GM19452 (cell line): ENCODE data around the gene SERPINB2.
"Not testable (repeated sequence)": the region's sequence is repeated elsewhere in the genome, so short reads cannot be mapped to it uniquely, and the experiment has no call there.

Experiments
- ATAC-seq: cut with Tn5 transposase; IDR thresholded peaks from one replicate; pipeline ENCODE4 v1.9.1; 2021; ENCODE audit not compliant: unreplicated experiment

Gene SERPINB2

DNA sequence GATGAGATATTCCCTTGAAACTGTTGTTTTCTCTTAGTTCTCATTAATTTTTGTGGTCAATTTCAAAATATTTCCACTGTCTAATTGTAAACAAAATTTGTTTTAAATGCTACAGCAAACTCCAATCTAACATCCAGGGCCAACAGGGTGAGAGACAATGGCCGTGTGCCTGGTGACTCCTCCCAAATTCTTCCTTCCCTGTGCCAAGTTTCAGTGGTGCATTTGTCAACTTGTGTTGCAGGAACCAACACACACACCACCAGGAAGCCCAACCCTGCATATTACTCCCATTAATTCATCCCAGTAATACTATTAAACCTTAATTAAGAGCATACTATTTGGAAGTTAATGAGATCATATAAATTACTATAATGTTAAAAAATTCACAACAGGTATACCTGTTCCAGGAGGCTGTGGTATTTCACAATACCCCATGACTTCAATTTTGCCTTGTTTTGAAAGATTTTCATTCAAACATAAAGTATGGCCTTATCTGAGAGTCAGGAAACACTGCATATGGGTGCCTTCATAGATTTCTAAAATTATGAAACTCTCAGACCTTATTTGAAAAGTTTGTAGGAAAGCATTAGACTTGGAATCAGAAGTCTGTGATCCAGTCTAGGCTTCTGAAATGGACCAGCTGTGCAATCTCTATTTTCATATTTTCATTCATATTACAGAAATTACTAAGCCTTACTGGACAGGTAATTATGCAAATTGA is 1.1 kb downstream of the SERPINB2 start:
- no peak for ATAC-seq

DNA sequence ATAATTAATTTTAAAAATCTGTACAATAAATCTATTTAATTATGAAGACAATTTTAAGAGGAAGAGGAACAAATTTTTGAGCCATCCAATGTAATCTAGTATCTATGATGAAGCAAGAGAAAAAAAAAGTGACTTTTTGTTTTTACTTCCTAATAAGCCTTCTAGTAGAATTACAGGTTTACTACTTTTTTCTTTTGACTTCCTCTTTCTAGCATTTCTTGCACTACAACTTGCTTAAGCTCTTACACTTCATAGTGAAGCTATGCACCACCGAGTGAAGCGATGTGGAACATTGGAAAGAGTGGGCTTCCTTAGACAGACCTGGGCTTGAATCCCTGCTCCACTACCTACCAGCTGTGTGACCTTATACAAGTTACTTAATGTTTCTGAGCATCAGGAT is 2.1 kb downstream of the SERPINB2 start:
- ATAC-seq, result no peak

DNA sequence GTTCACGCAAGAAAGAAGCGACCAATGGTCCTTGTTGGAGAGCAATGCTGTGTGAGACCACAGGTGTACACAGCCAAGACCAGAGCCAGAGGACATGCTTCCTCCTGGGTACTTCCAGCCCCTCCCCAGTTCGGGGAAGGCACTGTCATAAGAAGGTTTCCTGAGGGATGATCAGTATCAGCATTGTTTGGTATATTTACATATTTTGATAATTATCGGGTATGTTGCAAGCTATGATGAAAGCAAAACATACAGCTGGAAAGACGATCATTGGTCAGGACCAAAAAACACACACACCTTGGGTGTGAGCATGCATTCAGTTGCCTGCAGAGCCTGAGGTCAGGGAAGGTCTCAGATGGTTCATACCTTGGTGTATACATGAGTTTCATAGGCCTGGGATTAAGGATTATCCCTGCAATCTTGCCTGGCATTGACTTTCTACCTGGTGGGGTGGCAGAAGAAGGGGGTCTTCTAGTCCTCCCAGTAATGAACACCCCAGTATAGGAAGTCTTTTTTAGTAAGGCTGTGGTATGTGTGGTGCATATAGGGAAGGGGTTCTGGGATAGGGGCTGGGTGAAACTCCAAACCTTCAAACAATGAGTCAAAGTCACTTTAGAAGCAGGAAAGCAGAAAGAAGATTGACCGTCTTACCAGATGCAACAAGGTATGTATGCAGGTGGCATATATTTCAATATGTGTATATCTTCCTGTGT is 2.9 kb downstream of the SERPINB2 start:
- ATAC-seq, result no peak

DNA sequence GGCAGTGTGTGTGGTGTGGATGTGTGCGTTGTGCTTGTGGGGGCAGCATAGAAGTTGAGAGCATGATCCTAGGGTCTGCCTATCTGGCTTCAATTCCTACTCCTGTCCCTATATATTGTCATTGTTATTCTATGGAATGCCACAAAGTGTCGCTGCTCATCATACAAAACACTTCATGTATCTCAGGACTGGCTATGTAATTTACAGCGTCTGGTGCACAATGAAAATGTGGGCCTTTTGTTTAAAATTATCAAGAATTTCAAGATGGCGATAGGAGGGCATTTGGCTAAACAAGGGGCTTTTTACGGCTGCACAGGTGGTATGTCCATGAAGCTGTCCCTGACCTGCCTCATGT is 3.4 kb downstream of the SERPINB2 start:
- ATAC-seq, result no peak

DNA sequence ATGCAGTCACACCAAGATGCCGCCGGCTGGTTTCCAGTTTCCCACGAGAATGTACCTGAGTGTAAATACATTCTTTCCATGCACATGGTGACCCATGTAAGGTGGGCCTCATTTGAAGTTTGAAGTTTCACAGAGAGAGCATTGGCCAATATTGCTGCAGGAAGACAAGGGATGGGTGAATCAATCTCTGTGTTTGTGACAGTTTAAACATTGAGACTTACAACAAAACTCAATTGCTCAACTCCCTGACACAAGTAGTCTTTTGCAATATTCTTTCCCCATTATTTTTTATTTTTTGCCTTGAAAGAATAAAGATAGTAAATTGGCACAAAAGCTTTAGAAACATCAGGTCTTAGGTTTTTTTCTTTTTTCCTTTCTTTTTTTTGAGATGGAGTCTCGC is 5.1 kb downstream of the SERPINB2 start:
- ATAC-seq, result no peak

DNA sequence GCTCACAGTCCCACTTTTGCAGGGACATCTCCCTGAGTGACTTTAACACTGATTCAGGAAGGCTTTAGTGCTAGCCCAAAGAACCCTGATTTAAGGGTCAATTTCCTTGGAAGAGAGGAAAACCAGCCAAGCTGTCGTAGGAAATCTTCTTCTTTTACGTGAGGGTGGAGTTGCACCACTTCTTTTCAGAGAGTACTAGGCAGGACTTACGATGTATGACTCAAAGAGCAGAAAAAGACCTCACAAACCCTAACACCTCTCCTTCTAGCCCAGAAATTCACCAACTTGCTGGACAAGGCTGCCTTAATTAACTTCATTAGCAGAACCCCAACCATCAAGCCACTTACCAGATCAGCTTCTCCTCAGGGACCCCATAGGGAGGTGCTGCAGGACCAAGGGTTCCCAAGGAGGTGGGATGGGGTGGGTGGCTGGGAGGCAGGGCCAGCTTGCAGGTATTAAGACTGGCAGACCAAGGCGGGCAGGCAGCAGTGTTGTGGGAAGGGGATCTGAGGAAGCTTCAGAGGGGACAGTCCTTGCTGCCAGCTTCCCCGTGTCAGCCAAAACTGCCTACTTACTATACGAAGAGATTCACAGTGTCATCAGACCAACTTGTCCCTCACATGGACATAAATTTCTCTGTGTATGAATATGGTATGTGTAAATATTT is 6.7 kb downstream of the SERPINB2 start:
- ATAC-seq, result no peak

DNA sequence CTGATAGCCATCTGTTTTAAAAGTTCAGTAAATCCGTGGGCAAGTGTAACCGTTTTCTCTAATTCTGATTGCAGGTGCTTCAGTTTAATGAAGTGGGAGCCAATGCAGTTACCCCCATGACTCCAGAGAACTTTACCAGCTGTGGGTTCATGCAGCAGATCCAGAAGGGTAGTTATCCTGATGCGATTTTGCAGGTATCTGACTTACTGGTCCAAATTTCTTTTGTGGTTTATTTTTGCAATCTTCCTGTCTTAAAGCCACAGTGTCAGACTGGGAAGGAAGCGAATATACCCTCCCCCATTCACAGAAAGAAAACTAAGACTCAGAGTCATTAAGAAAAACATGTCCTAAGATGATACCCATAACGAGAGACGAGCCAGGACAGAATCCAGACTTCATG is 7.7 kb downstream of the SERPINB2 start:
- no peak for ATAC-seq

DNA sequence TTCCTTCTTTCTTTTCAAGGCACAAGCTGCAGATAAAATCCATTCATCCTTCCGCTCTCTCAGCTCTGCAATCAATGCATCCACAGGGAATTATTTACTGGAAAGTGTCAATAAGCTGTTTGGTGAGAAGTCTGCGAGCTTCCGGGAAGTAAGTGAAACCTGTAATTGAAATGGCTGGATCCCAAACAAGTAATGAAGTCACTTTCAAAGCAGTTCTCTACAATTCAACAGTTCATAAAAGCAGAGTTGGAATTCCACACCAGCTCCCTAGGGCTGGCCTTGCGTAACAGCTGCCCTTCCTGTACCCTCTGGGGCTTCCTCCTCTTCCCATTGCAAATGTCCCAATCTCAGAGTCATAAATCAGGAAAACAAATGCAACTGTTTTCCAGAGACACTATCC is 9.6 kb downstream of the SERPINB2 start:
- ATAC-seq, result no peak

DNA sequence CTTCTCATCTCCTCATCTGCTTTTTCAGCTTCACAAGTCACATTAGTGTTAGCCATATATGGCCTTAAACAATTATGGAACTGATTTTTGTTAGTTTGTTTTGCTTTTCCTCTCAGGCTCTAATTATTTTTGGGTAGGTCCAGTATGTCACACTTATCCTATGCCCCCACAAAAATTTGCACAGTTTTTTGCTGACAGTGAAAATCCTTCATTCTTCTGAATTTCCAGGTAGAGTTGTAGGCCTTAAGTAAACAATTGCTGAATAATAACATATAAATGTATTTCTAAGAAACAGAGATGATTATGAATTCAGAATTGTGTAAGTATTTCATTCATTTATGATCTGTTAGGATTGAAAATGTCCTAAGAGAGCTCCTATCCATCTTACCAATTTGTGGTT is 11.7 kb downstream of the SERPINB2 start:
- ATAC-seq, result no peak

DNA sequence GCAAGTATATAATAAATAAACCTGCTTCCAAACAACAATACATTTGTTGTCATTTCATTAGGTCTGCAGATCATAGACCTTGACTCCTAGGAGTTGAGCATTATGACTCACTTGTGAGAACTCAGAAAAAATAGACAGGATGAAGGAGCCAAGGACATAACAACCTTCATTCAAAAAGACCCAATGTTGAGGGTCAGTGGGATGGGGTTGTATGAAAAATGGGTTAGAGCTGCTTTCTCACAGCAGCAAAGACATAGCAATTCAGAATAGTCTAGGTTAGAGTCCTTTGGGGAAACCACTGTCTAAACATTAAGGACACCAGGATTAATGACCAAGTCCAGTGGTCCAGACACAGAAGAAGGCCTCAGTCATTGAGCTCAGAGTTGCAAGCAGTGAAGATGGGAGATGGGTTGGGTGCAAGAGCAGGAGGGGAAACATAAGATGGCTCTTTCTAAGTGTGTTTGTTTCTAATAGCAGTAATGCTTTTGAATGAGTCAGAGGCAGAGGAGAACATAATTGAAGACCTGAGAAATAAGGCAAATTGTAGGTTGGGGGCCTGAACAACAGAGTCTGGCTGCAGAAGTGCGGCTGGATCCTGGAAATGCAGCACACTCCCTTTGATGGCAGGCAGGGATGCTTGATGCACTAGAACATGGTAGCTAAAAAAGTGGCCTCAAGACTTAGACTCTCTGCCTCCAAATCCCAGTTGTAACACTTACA is 16.5 kb downstream of the SERPINB2 start:
- ATAC-seq, result no peak

DNA sequence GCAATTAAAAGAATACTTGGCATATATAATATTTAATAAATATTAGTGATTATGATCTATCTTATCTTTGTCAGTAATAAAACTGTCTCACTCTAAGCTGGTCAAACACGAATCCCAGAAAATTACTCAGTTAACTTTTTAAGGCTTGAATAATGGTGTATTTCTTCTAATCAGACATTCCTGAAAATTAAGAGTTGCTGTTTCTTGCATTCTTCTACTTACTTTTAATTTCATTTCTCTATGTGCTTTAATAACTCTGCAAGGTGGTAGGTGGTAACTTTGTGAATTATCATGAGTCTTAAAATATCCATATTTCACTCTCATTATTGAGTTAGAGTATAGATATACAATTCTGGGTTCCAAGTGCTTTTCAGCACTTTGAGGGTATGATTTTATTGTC is 17.2 kb downstream of the SERPINB2 start:
- no peak for ATAC-seq

DNA sequence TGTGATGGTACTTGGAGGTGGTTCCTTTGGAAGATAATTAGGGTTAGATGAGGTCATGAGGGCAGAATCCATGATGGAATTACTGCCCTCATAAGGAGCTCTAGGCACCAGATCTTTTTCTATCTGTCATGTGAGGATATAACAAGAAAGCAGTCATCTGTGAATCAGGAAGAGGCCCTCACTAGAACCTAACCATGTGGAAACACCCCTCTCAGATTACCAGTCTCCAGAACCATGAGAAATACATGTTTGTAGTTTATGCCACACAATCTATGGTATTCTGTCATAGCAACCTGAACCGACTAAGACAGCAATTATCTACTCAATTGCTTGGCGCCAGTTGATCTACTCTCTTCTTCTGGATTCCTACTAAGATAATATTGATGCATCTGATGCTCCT is 17.9 kb downstream of the SERPINB2 start:
- no peak for ATAC-seq

DNA sequence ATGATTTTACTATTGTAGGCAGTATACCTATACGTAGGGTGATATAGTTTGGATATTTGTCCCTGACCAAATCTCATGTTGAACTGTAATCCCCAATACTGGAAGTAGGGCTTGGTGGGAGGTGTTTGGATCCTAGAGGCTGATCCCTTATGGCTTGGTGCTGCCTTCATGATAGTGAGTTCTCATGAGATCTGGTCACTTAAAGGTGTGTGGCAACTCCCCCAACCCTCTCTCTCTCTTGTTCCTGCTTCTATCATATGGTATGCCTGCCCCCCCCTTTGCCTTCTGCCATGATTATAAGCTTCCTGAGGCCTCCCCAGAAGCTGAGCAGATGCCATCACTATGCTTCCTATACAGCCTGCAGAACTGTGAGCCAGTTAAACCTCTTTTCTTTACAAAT is 18.6 kb downstream of the SERPINB2 start:
- ATAC-seq, result no peak

DNA sequence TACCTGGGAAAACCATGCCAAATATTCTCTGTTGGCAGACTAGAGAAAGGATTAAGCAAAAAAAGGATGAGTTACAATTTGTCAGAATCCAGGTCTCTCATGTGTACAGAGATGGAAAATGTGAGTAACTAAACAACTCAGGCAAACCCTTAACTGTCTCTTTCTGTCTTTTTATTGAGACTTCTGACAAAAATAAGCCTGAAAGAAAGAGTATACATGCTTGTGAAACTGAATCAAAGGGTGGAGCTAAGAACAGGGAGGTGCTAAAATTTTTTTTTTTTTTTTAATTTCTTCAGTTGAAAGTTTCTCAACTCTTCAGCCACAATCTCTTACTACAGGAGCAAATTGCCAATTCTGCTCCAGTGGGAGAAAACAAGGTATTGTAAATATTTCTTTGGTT is 20.2 kb downstream of the SERPINB2 start, which contains the start of gene SERPINB10:
Gene SERPINB10 (plus strand): TSS at position 295 of the 400 bp plus-strand sequence. CDS start 7,553 bp downstream, outside the sequence.
- ATAC-seq, result no peak

DNA sequence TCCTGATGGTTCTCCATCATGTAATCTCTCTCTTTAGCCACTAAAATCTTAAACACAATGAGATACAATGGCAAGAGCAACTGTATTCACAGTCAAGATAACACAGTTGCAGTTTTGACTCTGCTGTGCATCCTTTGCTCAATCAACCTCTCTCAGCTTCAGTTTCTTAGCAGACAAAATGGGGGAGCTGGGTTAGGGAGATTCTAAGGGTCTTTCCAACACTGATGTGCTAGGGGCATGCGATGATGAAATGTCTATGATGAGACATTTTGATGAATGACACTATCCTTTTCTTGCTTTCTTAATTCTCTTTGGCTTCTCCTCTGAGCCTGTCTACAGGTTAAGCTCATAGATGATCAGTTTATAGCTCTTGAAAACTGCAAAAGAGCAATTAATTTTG is 21.4 kb downstream of the SERPINB2 start:
- no peak for ATAC-seq

DNA sequence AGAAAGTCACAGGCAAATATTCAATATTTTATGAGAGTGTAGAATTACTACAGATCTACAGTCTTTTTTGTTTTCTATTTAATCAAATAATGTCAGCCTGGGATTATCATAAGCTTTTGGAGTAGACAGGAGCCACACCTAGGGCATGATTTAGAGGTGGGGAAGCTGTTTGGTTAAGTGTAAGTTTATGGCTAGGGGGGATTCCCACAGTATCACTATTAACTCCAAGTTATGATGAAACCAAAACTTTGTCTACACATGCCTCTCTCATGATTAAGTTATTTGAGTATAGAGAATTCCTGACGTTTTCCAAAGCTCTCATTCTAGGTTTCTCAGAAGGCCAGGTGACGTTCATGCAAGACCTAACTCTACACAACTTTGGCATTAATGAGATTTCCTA is 22.4 kb downstream of the SERPINB2 start:
- ATAC-seq, result peak; percentile 66

DNA sequence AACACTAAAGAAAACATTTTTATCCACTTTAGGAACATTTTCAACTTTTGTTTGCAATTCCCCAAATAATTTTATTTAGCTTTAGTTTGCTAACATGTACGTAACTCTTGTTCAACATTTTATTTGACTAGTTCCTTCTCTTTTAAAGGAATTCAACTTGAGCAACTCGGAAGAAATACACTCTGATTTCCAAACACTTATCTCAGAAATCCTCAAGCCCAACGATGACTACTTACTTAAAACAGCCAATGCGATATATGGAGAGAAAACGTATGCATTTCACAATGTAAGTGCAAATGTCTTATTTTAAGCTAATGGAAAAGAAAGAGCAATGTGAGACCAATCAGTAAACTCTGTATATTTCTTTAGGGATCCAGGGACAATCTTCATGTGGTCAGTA is 30.3 kb downstream of the SERPINB2 start:
- no peak for ATAC-seq

DNA sequence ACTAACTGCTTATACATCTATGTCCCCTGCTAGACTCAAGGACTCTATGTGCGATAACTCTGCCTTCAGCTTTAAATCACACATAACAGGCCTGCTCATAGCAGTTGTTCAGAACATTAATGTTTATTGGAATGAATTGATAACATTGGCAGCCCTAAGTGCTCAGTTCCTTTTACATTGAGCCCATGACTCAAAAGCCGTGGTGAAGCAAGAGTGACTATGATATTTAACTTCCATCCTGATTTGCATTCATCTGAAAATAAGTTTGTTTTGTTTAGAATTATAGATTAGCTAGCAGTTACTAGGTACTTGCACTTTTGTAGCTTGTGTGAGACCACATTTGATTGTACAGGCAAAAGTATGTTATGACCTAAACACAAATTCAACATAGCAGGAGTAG is 34.5 kb downstream of the SERPINB2 start:
- ATAC-seq, result no peak

DNA sequence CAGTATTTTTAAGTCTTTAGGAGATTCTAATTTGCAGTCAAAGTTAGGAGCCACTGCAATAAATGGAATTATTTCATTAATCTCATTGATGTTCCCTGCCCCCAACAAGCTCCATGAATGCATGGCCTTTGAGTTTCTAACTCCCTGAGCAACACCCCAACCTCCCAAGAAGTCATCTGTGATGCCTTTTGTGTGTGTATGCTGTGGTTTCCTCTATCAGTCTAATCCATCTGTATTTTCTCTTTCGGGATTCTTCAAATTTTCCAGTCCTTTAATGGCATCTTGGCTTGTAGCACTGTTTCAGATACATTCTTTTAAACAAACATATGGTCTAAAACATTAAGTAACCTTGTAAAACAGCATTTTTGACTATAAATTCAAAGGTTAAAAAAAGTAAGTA is 37.0 kb downstream of the SERPINB2 start:
- ATAC-seq, result no peak

DNA sequence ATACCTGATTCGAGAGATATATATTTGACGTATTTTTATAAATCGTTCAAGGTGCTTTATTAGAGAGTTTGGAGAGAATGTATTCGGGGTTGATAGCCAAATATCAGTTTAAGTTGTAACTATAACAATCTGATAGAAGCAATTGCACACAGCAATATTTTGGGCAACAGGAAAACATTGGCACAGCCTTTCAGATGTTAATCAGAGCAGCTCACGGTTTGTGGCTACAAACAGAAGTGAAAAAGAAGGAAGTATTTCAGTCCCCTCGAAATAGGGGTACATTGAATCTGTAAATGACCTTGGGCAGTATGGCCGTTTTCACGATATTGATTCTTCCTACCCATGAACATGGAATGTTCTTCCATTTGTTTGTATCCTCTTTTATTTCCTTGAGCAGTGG is 40.8 kb downstream of the SERPINB2 start:
- no peak for ATAC-seq

DNA sequence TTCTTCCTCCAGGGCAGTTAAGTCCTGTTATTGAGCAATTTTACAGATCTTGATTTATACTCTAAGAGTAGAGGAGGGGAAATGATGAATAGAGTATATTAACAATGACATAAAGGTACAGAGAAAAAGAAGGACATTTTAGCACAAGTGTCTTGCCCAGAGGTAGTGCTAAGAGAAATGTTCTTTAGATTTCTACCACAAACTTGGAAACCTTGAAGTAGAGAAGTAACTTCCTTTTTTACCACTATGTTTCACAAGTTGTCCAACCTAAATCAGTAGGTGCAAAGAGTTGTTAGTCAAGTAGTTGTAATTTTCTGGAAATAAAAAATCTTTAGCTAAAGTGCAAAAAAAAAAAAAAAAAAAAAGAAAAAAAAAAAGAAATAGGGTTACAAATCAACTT is 41.9 kb downstream of the SERPINB2 start:
- ATAC-seq, result not testable (repeated sequence)
